NOMO-1 (cell line): ENCODE measurements around the gene DACT2.
"Not testable (repeated sequence)": the region's sequence is repeated elsewhere in the genome, so short reads cannot be mapped to it uniquely, and the experiment has no call there.

ENCODE experiments used
- DNase-seq, 2 experiments: peaks; one replicate each; lab custom pipeline; 2025; ENCODE audit not compliant: unreplicated experiment in 2 of 2; lab: John Stamatoyannopoulos, UW

Gene DACT2

GRCh38 chr6:168319279-168320111, at the start of gene DACT2:
Gene DACT2 (minus strand): TSS chr6:168319777. CDS start chr6:168319633, 144 bp downstream.
- DNase-seq = no peak

DNA sequence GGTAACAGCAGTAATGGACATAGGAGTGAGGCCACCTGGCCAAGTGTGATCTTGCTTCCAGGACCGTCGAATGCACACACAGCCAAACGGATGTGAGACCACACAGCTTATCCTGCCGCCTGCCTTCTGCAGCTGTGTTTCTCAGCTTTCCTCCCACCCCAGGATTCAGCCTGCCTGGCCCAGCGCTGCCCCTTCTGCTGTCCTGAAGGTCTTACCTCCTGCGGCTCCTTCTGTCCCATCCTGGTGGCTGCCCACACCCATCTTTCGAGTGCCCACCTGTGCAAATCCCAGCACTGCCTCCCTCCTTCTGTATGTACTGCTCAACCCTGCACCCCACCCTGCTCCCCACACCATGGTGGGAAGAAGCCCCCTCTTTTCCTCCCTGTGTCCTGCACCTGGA, 49.4 kb upstream of the DACT2 start:
- DNase-seq = no peak

DNA sequence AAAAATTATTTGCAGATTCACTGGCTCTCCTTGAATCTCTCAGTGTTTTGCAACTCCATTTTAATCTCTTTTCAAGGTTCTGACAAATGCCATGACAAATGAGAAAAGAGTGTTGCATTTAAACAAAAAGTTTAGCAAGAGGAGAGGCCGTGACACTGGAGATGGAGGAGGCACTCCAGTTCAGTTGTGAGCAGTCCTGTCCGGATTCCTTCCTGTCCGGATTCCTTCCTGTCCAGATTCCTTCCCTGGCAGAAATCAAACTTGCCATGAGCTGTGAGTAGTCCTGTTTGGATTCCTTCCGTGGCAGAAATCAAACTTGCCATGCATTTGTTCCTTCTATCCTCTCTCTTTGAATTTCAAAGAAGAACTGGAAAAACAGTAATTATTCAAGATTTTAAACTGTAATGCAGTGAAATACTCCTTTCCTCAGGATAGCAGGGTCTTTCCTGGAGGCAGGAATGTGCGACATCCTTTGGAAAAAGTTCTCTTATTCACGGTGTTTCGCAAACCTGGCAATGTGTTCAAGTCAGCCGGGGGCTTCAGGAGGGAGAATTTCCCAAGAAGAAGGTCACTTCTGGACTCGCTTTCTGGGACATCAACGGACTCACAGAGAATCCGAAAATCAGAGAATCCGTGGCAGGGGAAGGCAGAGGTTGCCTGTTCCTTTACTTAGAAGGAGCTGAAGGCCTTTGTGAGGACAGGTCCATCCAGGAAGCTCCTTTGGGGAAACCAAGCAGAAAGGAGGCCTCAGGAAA, 48.7 kb upstream of the DACT2 start:
- no peak for DNase-seq

GRCh38 chr6:168367285-168367751, 47.7 kb upstream of the DACT2 start:
- no peak for DNase-seq

- DNase-seq = no peak
Observed at GRCh38 chr6:168366473-168366872, 46.9 kb upstream of the DACT2 start.

DNA sequence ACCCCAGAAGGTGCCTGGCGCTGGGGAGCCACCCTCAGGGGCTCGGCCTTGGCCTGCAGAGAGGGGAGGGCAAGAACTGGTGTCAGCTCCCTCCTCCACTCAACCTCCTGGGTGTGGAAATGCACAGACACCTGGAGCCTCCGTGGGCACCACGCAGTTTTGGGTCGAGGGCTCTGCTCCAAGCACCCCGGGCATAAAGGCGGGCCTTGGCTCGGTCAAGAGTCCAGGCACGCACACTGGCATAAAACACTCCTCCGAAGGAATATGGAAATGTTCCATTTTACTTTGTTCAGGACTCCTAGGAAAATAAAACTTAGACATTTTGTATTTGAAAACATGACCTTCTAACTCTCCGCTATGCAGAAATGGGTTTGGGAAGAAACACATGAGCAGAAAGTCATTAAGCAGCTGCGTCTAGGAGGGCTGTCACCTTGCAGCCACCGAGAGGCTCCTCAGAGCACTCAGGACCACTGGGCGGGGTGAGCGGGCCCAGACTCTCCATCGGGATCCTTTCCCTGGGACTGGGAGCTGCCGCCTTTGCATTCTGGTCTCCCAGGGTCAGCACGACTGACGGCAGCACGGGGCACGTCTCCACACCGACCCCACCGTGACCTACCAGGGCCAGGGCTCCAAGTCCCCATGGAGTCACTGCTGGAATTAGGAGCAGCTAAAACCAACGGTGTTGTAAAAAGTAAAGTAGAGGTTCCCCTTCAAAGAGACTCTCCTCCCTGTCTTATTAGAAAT, 46.0 kb upstream of the DACT2 start:
- DNase-seq = no peak

GRCh38 chr6:168364793-168365421, 45.3 kb upstream of the DACT2 start:
- no peak for DNase-seq

DNA sequence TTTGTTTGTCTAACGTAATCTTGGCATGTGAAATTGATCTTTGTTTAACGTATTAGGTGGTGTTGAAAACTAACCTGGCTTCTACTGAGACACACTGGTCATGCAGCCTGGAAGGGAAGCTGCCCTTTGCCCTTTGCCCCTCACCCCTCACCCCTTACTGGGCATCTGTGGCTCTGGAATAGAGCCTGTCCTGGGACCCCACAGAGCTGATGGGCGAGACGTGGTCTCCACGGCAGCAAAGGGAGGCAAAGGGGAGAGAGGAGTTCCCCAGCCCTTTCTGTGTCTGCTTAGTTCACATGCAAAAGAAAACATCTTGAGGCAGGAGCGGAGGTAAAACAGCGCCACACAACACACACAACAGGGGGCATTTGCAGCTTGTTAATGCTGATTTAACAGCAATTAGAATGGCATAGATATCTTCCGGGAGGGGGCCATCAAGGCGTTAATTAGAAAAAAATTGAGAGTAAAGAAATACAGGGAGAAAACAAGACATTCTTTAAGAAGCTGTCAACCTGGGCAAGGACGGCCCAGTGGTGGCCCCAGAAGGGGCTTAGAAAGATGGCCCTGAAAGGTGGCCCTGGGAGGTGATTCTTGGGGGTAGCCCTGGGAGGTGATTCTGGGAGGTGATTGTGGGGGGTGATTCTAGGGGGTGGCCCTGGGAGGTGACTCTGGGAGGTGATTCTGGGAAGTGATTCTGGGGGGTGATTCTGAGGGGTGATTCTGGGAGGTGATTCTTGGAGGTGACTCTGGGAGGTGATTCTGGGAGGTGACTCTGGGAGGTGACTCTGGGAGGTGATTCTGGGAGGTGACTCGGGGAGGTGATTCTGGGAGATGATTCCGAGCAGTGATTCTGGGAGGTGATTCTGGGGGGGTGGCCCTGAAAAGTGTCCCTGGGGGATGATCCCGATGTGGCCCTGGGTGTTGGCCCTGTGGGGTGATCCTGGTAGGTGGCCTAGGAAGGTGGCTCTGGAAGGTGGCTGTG, 44.5 kb upstream of the DACT2 start:
- no peak for DNase-seq

DNA sequence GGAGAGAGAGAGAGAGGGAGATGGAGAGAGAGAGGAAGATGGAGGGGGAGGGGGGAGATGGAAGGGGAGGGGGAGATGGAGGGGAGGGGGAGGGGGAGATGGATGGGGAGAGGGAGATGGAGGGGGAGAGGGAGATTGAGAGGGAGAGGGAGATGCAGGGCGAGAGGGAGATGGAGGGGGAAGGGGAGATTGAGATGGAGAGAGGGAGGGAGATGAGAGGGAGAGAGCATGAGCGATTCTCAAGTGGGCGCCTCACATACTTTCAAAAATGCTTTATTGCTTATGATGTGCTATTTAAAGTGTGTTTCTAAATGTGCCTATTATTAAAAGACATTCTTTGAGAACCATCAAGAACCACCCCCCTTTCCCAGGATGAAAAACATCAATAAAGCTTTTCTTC, 43.7 kb upstream of the DACT2 start:
- DNase-seq = no peak

DNA sequence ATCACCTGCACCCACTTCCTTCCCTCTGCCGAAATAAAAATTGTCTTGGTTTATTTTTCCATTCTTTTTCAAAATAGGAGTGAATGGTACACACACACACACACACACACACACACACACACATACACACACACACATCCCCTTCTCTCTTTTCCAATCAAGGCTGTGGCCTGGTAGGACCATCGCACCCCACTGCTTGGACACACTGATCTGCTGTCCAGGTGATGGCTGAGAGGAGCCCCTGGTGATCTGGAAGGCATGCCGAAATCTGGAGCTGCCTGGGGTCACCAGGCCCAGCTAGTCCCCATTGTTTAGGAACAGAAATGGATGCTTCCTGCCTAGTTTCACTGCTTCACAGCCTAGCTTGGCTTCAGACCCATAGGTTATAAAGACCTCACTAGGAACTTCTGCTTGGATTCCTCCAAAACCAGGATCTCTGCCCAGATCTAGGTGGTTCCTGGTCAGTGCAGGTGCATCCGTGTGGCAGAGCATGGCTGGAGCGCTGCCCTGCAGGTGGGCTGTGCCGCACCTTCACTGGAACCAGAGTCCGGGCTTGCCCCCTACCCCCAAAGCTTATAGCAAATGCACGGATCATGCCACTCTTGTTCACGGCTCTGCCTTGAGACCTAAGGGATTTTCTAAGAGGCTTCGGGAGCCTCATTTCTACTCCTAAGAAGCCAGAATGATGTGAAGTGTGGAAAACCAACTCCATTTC, 42.9 kb upstream of the DACT2 start:
- DNase-seq = no peak

- DNase-seq = no peak
Observed at GRCh38 chr6:168361766-168362165, 42.2 kb upstream of the DACT2 start.

DNA sequence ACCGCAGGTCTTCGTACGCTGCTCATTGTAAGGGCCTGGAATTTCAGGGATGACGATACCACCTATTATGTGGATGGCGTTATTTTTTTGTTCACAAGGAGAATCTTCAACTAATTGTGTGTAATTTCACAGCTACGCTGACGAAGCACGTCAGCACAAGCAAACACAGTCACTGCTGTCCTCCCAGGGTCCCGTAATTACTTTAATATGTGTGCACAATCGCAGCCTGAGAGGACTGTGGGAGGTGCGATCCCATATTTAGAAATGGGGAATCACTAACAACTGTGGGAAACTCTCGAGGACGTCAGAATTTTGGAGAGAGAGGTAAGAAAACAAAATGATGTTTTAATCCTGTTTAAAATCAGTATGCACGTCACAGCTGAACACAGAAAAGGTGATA, 40.2 kb upstream of the DACT2 start:
- DNase-seq = no peak

DNA sequence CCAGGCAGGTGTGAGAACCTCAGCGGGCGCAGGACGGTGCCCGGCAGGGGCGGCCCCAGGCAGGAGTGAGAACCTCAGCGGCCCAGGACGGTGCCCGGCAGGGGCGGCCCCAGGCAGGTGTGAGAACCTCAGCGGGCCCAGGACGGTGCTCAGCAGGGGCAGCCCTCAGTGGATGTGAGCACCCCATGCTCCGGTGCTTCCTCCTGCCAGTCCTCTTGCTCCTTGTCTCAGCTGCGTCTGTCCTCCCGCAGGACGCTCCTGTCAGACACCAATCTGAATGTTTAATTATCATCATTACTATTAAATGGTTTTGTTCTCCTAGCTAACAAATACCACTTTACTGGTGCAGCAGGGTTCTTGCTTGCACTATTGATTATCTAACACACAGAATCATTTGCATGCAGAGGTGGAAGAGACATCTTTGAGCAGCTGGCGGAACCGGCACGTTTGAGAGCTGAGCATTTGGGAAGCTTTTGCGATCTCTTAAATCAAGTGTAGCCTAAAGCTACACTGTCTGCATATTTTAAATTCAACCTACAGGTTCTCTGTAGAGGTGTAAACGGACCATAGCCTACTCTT, 39.4 kb upstream of the DACT2 start:
- no peak for DNase-seq

- DNase-seq = not testable (repeated sequence)
Observed at GRCh38 chr6:168356872-168357271, 37.3 kb upstream of the DACT2 start.

DNA sequence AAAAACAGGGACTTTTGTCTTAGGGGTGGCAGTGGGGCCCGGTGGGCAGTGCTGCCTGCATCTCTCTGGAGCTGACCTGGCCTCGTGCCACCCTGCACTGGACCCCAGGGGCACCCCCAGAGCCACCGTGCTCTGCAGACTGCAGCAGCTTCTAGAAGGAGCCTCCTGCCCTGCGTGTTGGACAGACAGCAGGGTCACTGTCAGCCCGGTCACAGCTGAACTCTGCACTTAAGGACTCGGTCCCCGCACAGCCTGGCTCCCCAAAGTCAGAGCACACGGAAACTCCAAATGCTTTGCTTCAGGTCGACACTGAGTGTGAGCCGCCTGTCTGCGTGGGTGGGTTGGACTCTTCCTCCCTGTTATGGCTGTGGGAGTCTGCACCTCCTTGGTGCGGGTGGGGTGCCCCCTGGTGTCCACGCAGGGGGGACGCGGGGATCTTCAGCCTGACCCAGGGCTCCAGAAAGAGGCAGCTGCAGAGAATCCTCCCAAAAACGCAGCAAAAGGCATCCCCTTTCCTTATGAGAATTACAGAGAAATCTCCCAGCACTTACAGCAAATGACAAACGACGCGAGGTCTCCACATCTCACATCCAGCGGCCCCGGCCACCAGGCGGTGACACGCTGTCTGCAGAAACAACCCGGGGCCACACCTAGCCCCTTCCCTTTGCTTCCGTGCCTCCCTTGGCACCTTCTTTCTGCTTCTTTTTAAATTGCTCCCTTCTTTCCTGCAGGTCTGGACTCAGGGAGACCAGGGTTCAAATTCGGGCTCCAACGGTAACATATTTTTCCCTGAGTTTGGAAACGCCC, 36.3 kb upstream of the DACT2 start:
- DNase-seq = no peak

GRCh38 chr6:168354338-168354737, 34.8 kb upstream of the DACT2 start:
- no peak for DNase-seq

DNA sequence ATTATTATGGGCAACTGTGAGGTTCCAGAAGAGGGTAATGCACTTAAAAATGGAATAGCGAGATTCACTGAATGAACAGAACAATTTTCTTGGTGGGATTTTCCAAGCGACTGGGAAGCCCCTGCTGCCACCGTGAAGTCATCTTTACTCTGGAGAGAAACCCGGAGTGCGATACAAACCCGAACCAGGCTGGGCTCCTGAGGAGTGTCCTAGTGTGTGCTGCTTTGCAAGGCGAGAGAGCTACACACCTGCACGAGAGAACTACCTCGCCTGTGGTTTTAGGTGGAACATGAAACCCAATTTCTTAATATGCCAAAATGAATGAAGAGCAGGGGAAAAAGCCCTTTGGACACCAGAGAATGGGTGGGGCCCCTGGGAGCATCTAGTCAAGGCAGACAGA, 33.5 kb upstream of the DACT2 start:
- DNase-seq = no peak

- DNase-seq = no peak
Observed at GRCh38 chr6:168352096-168352495, 32.5 kb upstream of the DACT2 start.
